Naive thymus-derived CD8-positive, alpha-beta T cell (primary cell): ENCODE measurements around the gene MMP24. TPM values are rescaled to one million over a fixed set of nuclear protein-coding genes. Genes with fewer than 3 reads are reported as not detected.
"Not testable (repeated sequence)": the region's sequence is repeated elsewhere in the genome, so short reads cannot be mapped to it uniquely, and the experiment has no call there.

Experiments used
- ATAC-seq, 2 donors: fragments of 150-1000 bp; cut with Tn5 transposase in 1 of 2; sonication (Bioruptor Pico), chemical (Tn5 transposase) in 1 of 2; 1 replicate in 1 of 2; 2 replicates in 1 of 2; pipeline ENCODE4 v1.10.0; 2021; ENCODE audit warnings: mild to moderate bottlenecking in 2 of 2, moderate library complexity in 2 of 2
- POLR2A ChIA-PET: fragments of 350-600 bp; sonication (Branson Sonifier 250); formaldehyde crosslinking; loops from one replicate; lab custom pipeline; 2021; ENCODE audit warnings: antibody characterized with exemption; lab: Charles Lee
- DNase-seq, 10 donors: peaks; one replicate each; pipeline versions ENCODE4 v3.0.0 to v3.0.0-alpha.2; 2020 to 2022
- H3K27ac Mint-ChIP-seq, 10 donors: one replicate each; pipeline ENCODE4 v1.8.0; 2020 to 2022; ENCODE audit warnings: mild to moderate bottlenecking in 10 of 10, mixed read lengths in 10 of 10, moderate library complexity in 4 of 10, inconsistent platforms in 1 of 10
- H3K27me3 Mint-ChIP-seq, 5 donors: one replicate each; pipeline ENCODE4 v1.8.0; 2021 to 2022; ENCODE audit warnings: mixed read lengths in 5 of 5
- H3K36me3 Mint-ChIP-seq, 3 donors: one replicate each; pipeline ENCODE4 v1.8.0; 2020 to 2022; ENCODE audit warnings: mixed read lengths in 3 of 3, mild to moderate bottlenecking in 2 of 3, inconsistent platforms in 1 of 3
- H3K4me1 Mint-ChIP-seq, 4 donors: one replicate each; pipeline ENCODE4 v1.8.0; 2021 to 2022; ENCODE audit warnings: mixed read lengths in 4 of 4
- H3K4me3 Mint-ChIP-seq, 10 donors: one replicate each; pipeline ENCODE4 v1.8.0; 2020 to 2022; ENCODE audit warnings: mild to moderate bottlenecking in 10 of 10, mixed read lengths in 10 of 10, moderate library complexity in 6 of 10, inconsistent platforms in 1 of 10
- H3K9me3 Mint-ChIP-seq, 9 donors: one replicate each; pipeline ENCODE4 v1.8.0; 2020 to 2022; ENCODE audit warnings: mixed read lengths in 9 of 9, mild to moderate bottlenecking in 3 of 9, inconsistent platforms in 1 of 9, moderate library complexity in 1 of 9
- polyA plus RNA-seq, 3 donors: library from polyadenylated mRNA; unstranded; fragments of 300-500 nt; fragmentation: Illumina TruSeq; gene quantifications; one replicate each; pipeline ENCODE4 v1.2.3, GENCODE V29; 2021
- total RNA-seq, 8 experiments: library from RNA in 2 of 8; stranded (reverse) in 2 of 8; gene quantifications; one replicate each; pipeline ENCODE4 v1.2.3 and lab custom pipeline; 2021 to 2026

Gene MMP24
- total and polyA plus RNA-seq, 5 experiments from 2014 or later, result 0.07 to 0.13 (median 0.08) TPM; not detected in 2

GRCh38 chr20:35246723-35247122 is 20.2 kb downstream of the MMP24 start:
- H3K9me3 Mint-ChIP-seq, result no peaks in the 10 kb centered on the region
- H3K27me3 Mint-ChIP-seq, result no peaks in the 10 kb centered on the region
- POLR2A ChIA-PET, result no interaction called here
- no peak for DNase-seq
- no peak for ATAC-seq
- H3K36me3 Mint-ChIP-seq, result peaks cover 0 to 8% (median 3%) of the 10 kb centered on the region in 3 donors
- no peak overlapping the region for H3K4me3 Mint-ChIP-seq
- H3K4me1 Mint-ChIP-seq, result peaks cover 14 to 15% (median 15%) of the 10 kb centered on the region in 4 donors
- H3K27ac Mint-ChIP-seq, result peak overlapping the region in 1 of 10 donors; percentile 20

- no peak overlapping the region for H3K4me3 Mint-ChIP-seq
- no peak for ATAC-seq
- H3K9me3 Mint-ChIP-seq, result no peaks in the 10 kb centered on the region
- H3K27ac Mint-ChIP-seq, result no peak overlapping the region
- no peaks in the 10 kb centered on the region for H3K27me3 Mint-ChIP-seq
- peaks cover 19 to 30% (median 27%) of the 10 kb centered on the region in 4 donors for H3K4me1 Mint-ChIP-seq
- POLR2A ChIA-PET, result no interaction called here
- peaks cover 0 to 8% (median 2%) of the 10 kb centered on the region in 3 donors for H3K36me3 Mint-ChIP-seq
- no peak for DNase-seq
Measured at GRCh38 chr20:35248641-35249475, 22.4 kb downstream of the MMP24 start.

- ATAC-seq (no peak), DNase-seq (peak in 1 of 10 donors; percentile 13)
- Mint-ChIP-seq H3K36me3 (peaks cover 0 to 17% (median 2%) of the 10 kb centered on the region in 3 donors), H3K27ac (peak overlapping the region; percentile 91 to 99 (median 96)), H3K4me1 (peaks cover 19 to 33% (median 29%) of the 10 kb centered on the region in 4 donors), H3K4me3 (peak overlapping the region in 8 of 10 donors; percentile 9 to 72 (median 57)), H3K9me3 (no peaks in the 10 kb centered on the region), H3K27me3 (no peaks in the 10 kb centered on the region)
- POLR2A ChIA-PET, result interaction anchor here (0.7 to 1.2 kb wide), 4 partner anchors 23 to 159 kb away, joined by 3 to 5 read pairs (median 4); partner anchors contain the start of gene MMP24OS
Measured at GRCh38 chr20:35251613-35251940, 25.1 kb downstream of the MMP24 start.

- H3K27ac Mint-ChIP-seq, result peak overlapping the region; percentile 91 to 99 (median 96)
- peaks cover 19 to 33% (median 29%) of the 10 kb centered on the region in 4 donors for H3K4me1 Mint-ChIP-seq
- H3K9me3 Mint-ChIP-seq, result no peaks in the 10 kb centered on the region
- peaks cover 0 to 16% (median 2%) of the 10 kb centered on the region in 3 donors for H3K36me3 Mint-ChIP-seq
- ATAC-seq, result peak; percentile 91 to 95
- DNase-seq, result peak in 5 of 10 donors; percentile 37 to 70 (median 57)
- POLR2A ChIA-PET, result interaction anchor here (0.6 to 1.2 kb wide), 3 partner anchors 19 to 26 kb away, joined by 3 to 5 read pairs (median 4); partner anchors contain the start of gene MMP24OS
- no peaks in the 10 kb centered on the region for H3K27me3 Mint-ChIP-seq
- peak overlapping the region; percentile 22 to 80 (median 65) for H3K4me3 Mint-ChIP-seq
Measured at GRCh38 chr20:35252037-35252461, 25.6 kb downstream of the MMP24 start.

GRCh38 chr20:35252598-35252997 is 26.1 kb downstream of the MMP24 start:
- Mint-ChIP-seq H3K4me1 (peaks cover 16 to 33% (median 29%) of the 10 kb centered on the region in 4 donors), H3K27ac (peak overlapping the region; percentile 91 to 99 (median 96)), H3K4me3 (peak overlapping the region in 9 of 10 donors; percentile 22 to 80 (median 65)), H3K36me3 (peaks cover 0 to 19% (median 3%) of the 10 kb centered on the region in 3 donors)
- H3K9me3 Mint-ChIP-seq, DNase-seq, H3K27me3 Mint-ChIP-seq: not testable (repeated sequence)
- POLR2A ChIA-PET, result interaction anchor here (0.6 to 1.0 kb wide), 2 partner anchors 19 to 25 kb away, joined by 3 to 5 read pairs; partner anchors contain the start of gene MMP24OS
- peak in 1 of 2 donors; percentile 32 for ATAC-seq

GRCh38 chr20:35253010-35253409 is 26.5 kb downstream of the MMP24 start:
- peaks cover 0 to 19% (median 3%) of the 10 kb centered on the region in 3 donors for H3K36me3 Mint-ChIP-seq
- ATAC-seq (no peak), DNase-seq (no peak)
- peaks cover 15 to 33% (median 29%) of the 10 kb centered on the region in 4 donors for H3K4me1 Mint-ChIP-seq
- H3K4me3 Mint-ChIP-seq, result no peak overlapping the region
- H3K9me3 Mint-ChIP-seq, result no peaks in the 10 kb centered on the region
- POLR2A ChIA-PET, result interaction anchor here (0.9 kb wide), 1 partner anchor 26 kb away, joined by 3 read pairs; no protein-coding TSS in a partner anchor
- no peaks in the 10 kb centered on the region for H3K27me3 Mint-ChIP-seq
- peak overlapping the region in 9 of 10 donors; percentile 52 to 97 (median 60) for H3K27ac Mint-ChIP-seq

GRCh38 chr20:35254448-35254999 is 28.0 kb downstream of the MMP24 start:
- POLR2A ChIA-PET, result interaction anchor here (0.5 kb wide), 1 partner anchor 150 kb away, joined by 3 read pairs; no protein-coding TSS in a partner anchor
- no peak for ATAC-seq
- Mint-ChIP-seq H3K27ac (peak overlapping the region in 3 of 10 donors; percentile 53 to 74 (median 71)), H3K36me3 (peaks cover 0 to 28% (median 6%) of the 10 kb centered on the region in 3 donors), H3K9me3 (no peaks in the 10 kb centered on the region), H3K4me1 (peaks cover 17 to 35% (median 29%) of the 10 kb centered on the region in 4 donors), H3K4me3 (no peak overlapping the region), H3K27me3 (no peaks in the 10 kb centered on the region)
- no peak for DNase-seq

- Mint-ChIP-seq H3K27ac (no peak overlapping the region), H3K36me3 (peaks cover 0 to 33% (median 6%) of the 10 kb centered on the region in 3 donors), H3K9me3 (no peaks in the 10 kb centered on the region), H3K27me3 (no peaks in the 10 kb centered on the region), H3K4me1 (peaks cover 4 to 13% (median 8%) of the 10 kb centered on the region in 4 donors), H3K4me3 (no peak overlapping the region)
- DNase-seq (no peak), ATAC-seq (no peak)
- POLR2A ChIA-PET, result no interaction called here
Measured at GRCh38 chr20:35257175-35257909, 30.9 kb downstream of the MMP24 start.

GRCh38 chr20:35260426-35260825 is 33.9 kb downstream of the MMP24 start:
- H3K27me3 Mint-ChIP-seq, result no peaks in the 10 kb centered on the region
- POLR2A ChIA-PET, result interaction anchor here (0.5 kb wide), 1 partner anchor 97 kb away, joined by 4 read pairs; no protein-coding TSS in a partner anchor
- H3K4me3 Mint-ChIP-seq, result no peak overlapping the region
- H3K27ac Mint-ChIP-seq, result no peak overlapping the region
- ATAC-seq, result no peak
- no peak for DNase-seq
- no peaks in the 10 kb centered on the region for H3K9me3 Mint-ChIP-seq
- peaks cover 2 to 12% (median 10%) of the 10 kb centered on the region in 4 donors for H3K4me1 Mint-ChIP-seq
- peaks cover 0 to 36% (median 4%) of the 10 kb centered on the region in 3 donors for H3K36me3 Mint-ChIP-seq

GRCh38 chr20:35262321-35262720 is 35.8 kb downstream of the MMP24 start:
- H3K9me3 Mint-ChIP-seq, H3K27me3 Mint-ChIP-seq, ATAC-seq, H3K4me3 Mint-ChIP-seq, POLR2A ChIA-PET, DNase-seq: not testable (repeated sequence)
- peaks cover 2 to 15% (median 13%) of the 10 kb centered on the region in 4 donors for H3K4me1 Mint-ChIP-seq
- H3K27ac Mint-ChIP-seq, result peak overlapping the region in 1 of 10 donors; percentile 31
- peaks cover 0 to 39% (median 5%) of the 10 kb centered on the region in 3 donors for H3K36me3 Mint-ChIP-seq

- H3K27me3 Mint-ChIP-seq, DNase-seq, POLR2A ChIA-PET, H3K9me3 Mint-ChIP-seq, H3K4me3 Mint-ChIP-seq, ATAC-seq: not testable (repeated sequence)
- Mint-ChIP-seq H3K27ac (peak overlapping the region in 3 of 10 donors; percentile 30 to 84 (median 82)), H3K36me3 (peaks cover 0 to 44% (median 5%) of the 10 kb centered on the region in 3 donors), H3K4me1 (peaks cover 3 to 21% (median 15%) of the 10 kb centered on the region in 4 donors)
Measured at GRCh38 chr20:35262731-35263531, 36.4 kb downstream of the MMP24 start.
